T-helper 22 cell (primary cell): Measurements from ENCODE around the gene AIF1L.

Experiments
- DNase-seq: peaks from one replicate; pipeline ENCODE4 v3.0.0-alpha.2; 2020; ENCODE audit warnings: low read depth

Gene AIF1L

DNA sequence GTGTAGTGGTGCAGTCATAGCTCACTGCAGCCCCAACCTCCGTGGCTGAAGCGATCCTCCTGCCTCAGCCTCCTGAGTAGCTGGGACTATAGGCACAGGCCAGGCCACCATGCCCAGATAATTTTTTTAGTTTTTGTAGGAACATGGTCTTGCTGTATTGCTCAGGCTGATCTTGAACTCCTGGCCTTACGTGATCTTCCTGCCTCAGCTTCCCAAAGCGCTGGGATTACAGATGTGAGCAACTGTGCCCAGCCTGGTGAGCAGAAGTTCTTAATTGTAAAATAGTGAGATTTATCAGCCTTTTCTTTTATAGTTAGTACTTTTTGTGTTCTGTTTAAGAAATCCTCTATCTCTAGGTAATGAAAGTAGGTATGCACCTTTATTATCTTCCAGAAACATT lies 71.6 kb downstream of the AIF1L start:
- no peak for DNase-seq

DNA sequence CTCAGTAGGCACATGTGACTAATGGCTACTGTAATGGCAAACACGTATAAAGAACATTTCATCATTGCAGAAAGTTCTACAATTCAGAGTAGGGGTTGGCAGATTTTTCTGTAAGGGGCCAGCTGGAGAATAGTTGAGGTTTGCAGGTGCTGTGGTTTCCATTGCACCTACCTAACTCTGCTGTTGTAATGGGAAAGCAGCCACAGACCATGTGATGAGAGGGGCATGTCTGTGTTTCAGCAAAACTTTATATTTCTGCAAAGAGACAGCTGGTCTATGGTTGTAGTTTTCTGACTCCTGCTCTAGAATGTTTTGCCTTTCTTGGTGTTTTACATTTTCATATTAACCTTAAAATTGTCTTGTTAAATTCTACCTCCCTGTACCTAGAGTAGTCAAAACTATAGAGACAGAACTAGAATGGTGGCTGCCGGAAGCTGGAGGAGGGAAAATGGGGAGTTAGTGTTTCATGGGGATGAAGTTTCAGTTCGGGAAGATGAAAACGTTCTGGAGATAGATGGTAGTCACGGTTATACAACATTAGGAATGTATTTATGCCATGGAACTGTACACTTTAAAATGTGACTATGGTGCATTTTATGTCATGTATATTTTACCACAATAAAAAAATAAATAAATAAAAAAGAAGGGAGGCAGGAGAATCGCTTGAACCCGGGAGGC lies 73.4 kb downstream of the AIF1L start:
- DNase-seq = no peak
